Measurements from ENCODE around the gene CDC42EP4.
A peak's percentile ranks its signal among the peaks of the same experiment; 100 is the strongest.
"Not testable (repeated sequence)": the region's sequence is repeated elsewhere in the genome, so short reads cannot be mapped to it uniquely, and the experiment has no call there.

CDC42EP4 gene

GRCh38 chr17:73342541-73343167 lies 30.9 kb upstream of the CDC42EP4 start:
- DNase-seq, result no peak

DNA sequence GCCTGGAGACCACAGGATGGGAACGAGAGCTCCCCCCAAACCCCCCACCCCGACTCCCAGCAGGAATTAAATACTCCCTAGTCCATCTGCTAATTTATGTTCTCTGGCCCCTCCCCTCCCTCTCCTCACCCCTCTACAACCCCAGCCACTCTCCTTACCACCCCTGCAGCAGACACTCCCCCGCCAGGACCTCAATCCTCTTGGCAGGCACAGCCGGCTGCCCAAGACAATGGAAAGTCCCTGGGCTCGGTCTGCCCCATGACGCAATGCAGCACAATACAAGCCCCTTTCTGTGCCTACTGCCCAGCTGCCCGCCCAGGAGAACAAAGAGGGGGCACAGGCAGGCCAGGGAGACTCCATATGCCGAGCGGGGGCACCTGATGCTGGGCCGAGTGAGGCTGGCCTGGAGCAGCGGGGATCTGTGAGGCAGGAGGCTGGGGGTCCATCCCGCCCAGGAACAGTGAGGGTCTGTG lies 30.3 kb upstream of the CDC42EP4 start:
- DNase-seq, result no peak

- no peak for DNase-seq
Observed at GRCh38 chr17:73341350-73342049, 29.7 kb upstream of the CDC42EP4 start.

- peak; percentile 34 for DNase-seq
Observed at GRCh38 chr17:73340093-73340596, 28.3 kb upstream of the CDC42EP4 start.

- no peak for DNase-seq
Observed at GRCh38 chr17:73338566-73339197, 26.9 kb upstream of the CDC42EP4 start.

GRCh38 chr17:73338050-73338521 lies 26.3 kb upstream of the CDC42EP4 start:
- no peak for DNase-seq

GRCh38 chr17:73337330-73337710 lies 25.5 kb upstream of the CDC42EP4 start:
- no peak for DNase-seq

- DNase-seq, result no peak
Observed at GRCh38 chr17:73336408-73337329, 24.9 kb upstream of the CDC42EP4 start.

GRCh38 chr17:73335591-73336407 lies 24.0 kb upstream of the CDC42EP4 start:
- DNase-seq, result no peak

DNA sequence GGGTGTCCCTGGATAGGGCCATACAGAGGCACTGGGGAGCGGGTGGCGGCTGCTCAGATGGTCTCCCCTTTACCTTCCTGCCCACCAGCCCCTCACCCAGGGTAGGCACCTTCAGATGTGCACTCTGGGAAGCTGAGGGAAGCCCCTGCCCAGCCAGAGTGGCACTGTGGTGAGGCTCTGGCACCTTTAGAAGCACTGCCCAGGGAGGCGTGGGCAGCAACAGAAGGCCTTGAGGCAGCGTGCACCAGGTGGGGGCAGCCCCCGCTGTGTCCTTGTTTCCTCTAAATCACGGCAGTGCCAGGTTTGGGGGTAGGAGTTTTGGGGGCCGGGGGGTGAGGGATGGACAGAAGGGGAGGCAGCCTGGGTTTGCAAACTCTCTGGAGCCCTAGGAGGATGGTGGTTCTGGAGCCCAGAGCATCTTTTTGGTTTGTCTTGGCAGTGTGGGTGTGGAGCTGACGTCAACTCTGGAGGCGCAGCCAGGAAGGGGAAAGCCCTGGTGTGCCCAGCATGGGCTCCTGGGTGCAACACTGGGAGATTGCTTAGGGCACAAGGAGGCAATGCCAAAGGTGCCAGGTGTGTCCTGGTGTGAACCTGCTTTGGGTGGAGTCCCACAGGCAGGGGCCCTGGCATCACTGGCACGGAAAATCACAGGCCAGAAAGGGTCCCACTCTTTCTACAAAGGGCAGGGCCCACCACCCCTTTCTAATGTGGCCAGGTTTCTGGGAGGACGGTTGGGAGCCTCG lies 23.1 kb upstream of the CDC42EP4 start:
- DNase-seq, result no peak

DNA sequence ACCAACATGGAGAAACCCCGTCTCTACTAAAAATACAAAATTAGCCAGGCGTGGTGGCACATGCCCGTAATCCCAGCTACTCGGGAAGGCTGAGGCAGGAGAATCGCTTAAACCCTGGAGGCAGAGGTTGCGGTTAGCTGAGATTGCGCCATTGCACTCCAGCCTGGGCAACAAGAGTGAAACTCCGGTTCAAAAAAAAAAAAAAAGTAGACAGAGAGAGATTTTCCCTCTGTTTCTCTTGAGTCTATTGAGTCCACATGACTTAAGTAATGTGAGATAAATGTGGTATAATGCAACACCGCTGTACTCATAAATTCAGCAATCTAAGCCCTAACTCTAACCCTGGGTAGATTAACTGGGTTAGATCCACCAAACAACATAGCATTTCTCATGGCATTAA lies 21.6 kb upstream of the CDC42EP4 start:
- DNase-seq, result not testable (repeated sequence)

DNA sequence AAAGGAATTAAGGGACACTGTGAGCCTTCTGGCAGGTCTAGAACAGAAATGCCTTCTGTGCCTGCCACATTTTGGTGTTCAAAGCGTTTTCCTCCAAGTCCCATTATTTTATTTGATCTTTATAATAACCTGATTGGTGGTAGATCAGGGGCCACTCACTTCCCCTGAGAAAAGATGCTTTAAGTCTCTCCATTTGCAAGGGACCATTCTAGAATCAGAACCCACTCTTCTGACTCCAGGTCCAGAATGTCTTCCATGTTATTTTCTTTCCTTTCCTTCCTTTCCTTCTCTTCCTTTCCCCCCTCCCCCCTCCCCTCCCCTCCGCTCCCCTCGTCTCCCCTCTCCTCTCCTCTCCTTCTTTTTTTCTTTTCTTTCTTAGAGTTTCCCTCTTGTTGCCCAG lies 19.3 kb upstream of the CDC42EP4 start:
- no peak for DNase-seq

- DNase-seq, result no peak
Observed at GRCh38 chr17:73327676-73328075, 15.9 kb upstream of the CDC42EP4 start.

DNA sequence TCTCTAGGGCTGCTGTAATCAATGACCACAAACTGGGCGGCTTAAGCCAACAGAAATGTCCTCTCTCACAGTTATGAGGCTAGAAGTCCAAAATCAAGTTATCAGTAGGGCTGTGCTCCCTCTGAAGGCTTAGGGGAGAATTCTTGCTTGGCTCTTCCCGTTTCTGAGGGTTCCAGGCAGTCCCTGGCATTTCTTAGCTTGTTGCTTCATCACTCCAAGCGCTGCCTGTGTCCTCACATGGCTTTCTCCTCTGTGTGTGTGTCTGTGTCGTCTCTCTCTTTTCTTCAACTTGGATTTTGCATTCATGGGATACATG lies 13.7 kb upstream of the CDC42EP4 start:
- no peak for DNase-seq

GRCh38 chr17:73324711-73325526 lies 13.1 kb upstream of the CDC42EP4 start:
- no peak for DNase-seq

DNA sequence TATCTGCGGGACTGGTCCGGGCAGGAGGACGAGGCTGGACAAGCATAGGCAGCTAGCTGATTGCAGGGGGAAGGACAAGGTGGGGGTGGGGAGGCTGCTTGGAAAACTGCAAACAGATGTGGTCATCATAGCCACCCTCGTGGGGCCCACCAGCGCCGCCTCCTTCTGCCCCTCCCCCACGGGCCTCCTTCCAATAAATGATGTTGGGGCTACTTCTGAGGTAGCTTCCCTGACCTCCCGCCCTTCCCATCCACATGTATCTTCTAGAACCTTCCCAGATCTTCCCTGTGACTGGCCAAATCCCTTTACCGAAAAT lies 12.3 kb upstream of the CDC42EP4 start:
- no peak for DNase-seq

- no peak for DNase-seq
Observed at GRCh38 chr17:73323409-73324159, 11.8 kb upstream of the CDC42EP4 start.

GRCh38 chr17:73320601-73321264 lies 8.9 kb upstream of the CDC42EP4 start:
- no peak for DNase-seq

DNA sequence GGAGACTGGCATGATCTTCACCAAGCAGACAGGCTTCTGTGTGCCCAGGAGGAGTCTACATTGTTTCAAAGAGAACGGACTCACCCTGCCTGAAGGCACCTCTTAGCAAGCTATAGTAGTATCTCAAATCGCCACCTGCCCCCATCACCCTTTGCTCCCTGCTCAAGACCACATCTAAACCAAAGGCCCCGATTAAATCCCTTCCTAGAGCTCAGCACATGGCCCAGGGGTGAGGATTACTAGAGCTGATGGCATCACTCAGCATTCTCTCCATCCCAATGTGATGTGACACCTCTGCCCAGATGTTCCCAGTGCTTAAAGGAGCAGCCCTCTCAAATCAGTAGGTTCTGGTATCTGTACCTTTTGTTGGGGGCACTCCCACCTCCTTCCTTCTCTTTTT lies 8.0 kb upstream of the CDC42EP4 start:
- no peak for DNase-seq

All from stimulated activated CD8-positive, alpha-beta memory T cell treated with anti-CD3 and anti-CD28 coated beads, Interleukin-4, amount 100 ng/mL, for 48 hours (primary cell).